Right atrium auricular region (tissue), 2 donors: Measurements from ENCODE around the gene GPR176. TPM values are rescaled to one million over a fixed set of nuclear protein-coding genes. Genes with fewer than 3 reads are reported as not detected.
A peak's percentile ranks its signal among the peaks of the same experiment; 100 is the strongest.

Experiments
- DNase-seq: peaks from one replicate; pipeline ENCODE4 v3.0.0-alpha.2; 2019; ENCODE audit warnings: low spot score
- H3K27ac ChIP-seq, 2 donors: fragments of 200-600 bp; sonication (generic); 1 replicate in 1 of 2; 2 replicates in 1 of 2; pipeline ENCODE4 v1.5.1; 2016 to 2019
- H3K27me3 ChIP-seq, 2 donors: fragments of 200-600 bp; sonication (generic); one replicate each; pipeline versions ENCODE4 v1.5.1 to v1.6.0; 2017 to 2019
- H3K36me3 ChIP-seq: fragments of 200-600 bp; sonication (generic); one replicate; pipeline ENCODE4 v1.5.1; 2016
- H3K4me1 ChIP-seq, 2 donors: fragments of 200-600 bp; sonication (generic); one replicate each; pipeline versions ENCODE4 v1.5.1 to v1.6.0; 2017 to 2019
- H3K4me3 ChIP-seq, 2 donors: fragments of 200-600 bp; sonication (generic); 1 replicate in 1 of 2; 2 replicates in 1 of 2; pipeline ENCODE4 v1.5.1; 2017 to 2019; ENCODE audit warnings: mild to moderate bottlenecking in 1 of 2, moderate library complexity in 1 of 2
- H3K9me3 ChIP-seq, 2 donors: fragments of 200-600 bp; sonication (generic); one replicate each; pipeline ENCODE4 v1.5.1; 2019
- CTCF ChIP-seq, 2 donors: fragments of 200-600 bp; sonication (generic); IDR thresholded peaks; one replicate each; pipeline ENCODE4 v1.5.1; 2019; ENCODE audit warnings: antibody characterized with exemption in 2 of 2
- total RNA-seq, 2 donors: library from RNA; depleted of rRNA; stranded (reverse); fragments of >200 nt; gene quantifications; one replicate each; pipeline ENCODE4 v1.1.0, GENCODE V29; 2016

The GPR176 gene
- total RNA-seq, 2 donors from 2014 or later: 4.3 to 6.7 TPM

- Histone ChIP-seq H3K4me1 (peaks cover 0 to 24% of the 10 kb centered on the region in 2 donors), H3K4me3 (peak overlapping the region; percentile 55 to 68), H3K36me3 (no peaks in the 10 kb centered on the region), H3K27ac (peak overlapping the region; percentile 65 to 79), H3K9me3 (no peaks in the 10 kb centered on the region), H3K27me3 (no peaks in the 10 kb centered on the region)
- TF ChIP-seq CTCF (IDR thresholded peaks at IDR 0.05): no peak
- no peak for DNase-seq
Measured at GRCh38 chr15:39918688-39919385, 1.2 kb downstream of the GPR176 start.

GRCh38 chr15:39914977-39915376 is 5.1 kb downstream of the GPR176 start:
- Histone ChIP-seq H3K27ac (no peak overlapping the region), H3K9me3 (no peaks in the 10 kb centered on the region), H3K27me3 (no peaks in the 10 kb centered on the region), H3K4me3 (no peak overlapping the region), H3K36me3 (no peaks in the 10 kb centered on the region), H3K4me1 (peaks cover 0 to 14% of the 10 kb centered on the region in 2 donors)
- no peak for DNase-seq
- no peak for TF ChIP-seq CTCF (IDR thresholded peaks at IDR 0.05)

- no peak for TF ChIP-seq CTCF (IDR thresholded peaks at IDR 0.05)
- no peaks in the 10 kb centered on the region for H3K9me3 ChIP-seq
- DNase-seq: no peak
- H3K36me3 ChIP-seq: no peaks in the 10 kb centered on the region
- no peak overlapping the region for H3K27ac ChIP-seq
- no peaks in the 10 kb centered on the region for H3K27me3 ChIP-seq
- H3K4me3 ChIP-seq: no peak overlapping the region
- no peaks in the 10 kb centered on the region for H3K4me1 ChIP-seq
Measured at GRCh38 chr15:39909007-39909406, 11.1 kb downstream of the GPR176 start.

GRCh38 chr15:39908186-39908585 is 11.9 kb downstream of the GPR176 start:
- Histone ChIP-seq H3K36me3 (no peaks in the 10 kb centered on the region), H3K4me1 (no peaks in the 10 kb centered on the region), H3K27me3 (no peaks in the 10 kb centered on the region), H3K9me3 (no peaks in the 10 kb centered on the region), H3K27ac (no peak overlapping the region), H3K4me3 (no peak overlapping the region)
- DNase-seq: no peak
- TF ChIP-seq CTCF (IDR thresholded peaks at IDR 0.05): no peak

DNA sequence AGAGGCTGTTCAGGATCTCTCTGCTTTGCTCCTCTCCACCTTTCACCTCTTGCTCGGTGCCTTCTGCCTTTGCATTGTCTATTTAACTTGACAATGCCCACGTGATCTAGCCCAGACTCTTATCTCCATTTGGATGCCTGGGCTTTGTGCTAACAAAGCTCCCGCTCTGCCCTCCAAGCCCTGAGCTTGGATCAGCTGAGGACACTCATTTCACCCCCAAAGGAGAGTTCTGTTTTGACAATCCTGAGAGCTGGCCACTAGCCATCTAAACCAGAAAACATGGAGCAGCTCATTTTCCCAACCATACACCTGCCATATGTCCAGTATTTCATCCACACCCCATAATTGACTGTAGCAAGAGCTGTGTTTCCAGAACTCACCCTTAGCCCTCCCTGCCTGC is 12.8 kb downstream of the GPR176 start:
- Histone ChIP-seq H3K27me3 (no peaks in the 10 kb centered on the region), H3K4me3 (no peak overlapping the region), H3K4me1 (no peaks in the 10 kb centered on the region), H3K27ac (no peak overlapping the region), H3K9me3 (no peaks in the 10 kb centered on the region), H3K36me3 (no peaks in the 10 kb centered on the region)
- no peak for DNase-seq
- TF ChIP-seq CTCF (IDR thresholded peaks at IDR 0.05): no peak

DNA sequence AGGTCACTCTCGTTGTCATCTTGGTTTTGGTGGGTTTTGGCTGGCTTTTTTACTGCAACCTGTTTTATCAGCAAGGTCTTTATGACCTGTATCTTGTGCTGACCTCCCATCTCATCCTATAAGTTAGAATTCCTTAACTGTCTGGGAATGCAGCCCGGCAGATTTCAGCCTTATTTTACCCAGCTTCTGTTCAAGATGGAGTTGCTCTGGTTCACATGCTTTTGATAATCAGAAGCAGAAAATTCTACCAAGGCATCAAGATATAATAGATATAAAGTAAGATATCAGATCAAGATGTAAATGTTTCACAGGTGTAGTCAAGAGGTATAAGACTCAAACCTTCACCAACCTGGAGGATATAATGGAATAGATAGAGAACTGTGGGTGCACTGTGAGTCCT is 16.0 kb downstream of the GPR176 start:
- H3K27me3 ChIP-seq: no peaks in the 10 kb centered on the region
- no peaks in the 10 kb centered on the region for H3K36me3 ChIP-seq
- DNase-seq: no peak
- no peak overlapping the region for H3K4me3 ChIP-seq
- no peak overlapping the region for H3K27ac ChIP-seq
- no peak for TF ChIP-seq CTCF (IDR thresholded peaks at IDR 0.05)
- no peaks in the 10 kb centered on the region for H3K4me1 ChIP-seq
- H3K9me3 ChIP-seq: no peaks in the 10 kb centered on the region
